H9 (cell line): ENCODE data around the gene PPP1R12B. TPM values are rescaled to one million over a fixed set of nuclear protein-coding genes. Genes with fewer than 3 reads are reported as not detected.
"Not testable (repeated sequence)": the region's sequence is repeated elsewhere in the genome, so short reads cannot be mapped to it uniquely, and the experiment has no call there.

Source experiments
- DNase-seq: peaks from one replicate; pipeline ENCODE4 v3.0.0-alpha.2; 2017
- H2AFZ ChIP-seq: one replicate; pipeline ENCODE4 v1.6.1; 2013; ENCODE audit warnings: mild to moderate bottlenecking, low read length, control low read depth, moderate library complexity
- H2AK5ac ChIP-seq: 2 replicates; pipeline ENCODE4 v1.6.1; 2013; ENCODE audit warnings: low read length, control low read depth, mixed read lengths; ENCODE audit not compliant: insufficient read length
- H2BK120ac ChIP-seq: one replicate; pipeline ENCODE4 v1.6.1; 2013; ENCODE audit warnings: low read depth, mild to moderate bottlenecking, low read length, control low read depth, inconsistent platforms; ENCODE audit not compliant: poor library complexity, severe bottlenecking
- H2BK12ac ChIP-seq: 2 replicates; pipeline ENCODE4 v1.6.1; 2013; ENCODE audit warnings: low read length, control low read depth, mixed read lengths, low read depth; ENCODE audit not compliant: insufficient read length
- H2BK15ac ChIP-seq: 2 replicates; pipeline ENCODE4 v1.6.1; 2013; ENCODE audit warnings: low read depth, low read length, control low read depth
- H2BK20ac ChIP-seq: one replicate; pipeline ENCODE4 v1.6.1; 2013; ENCODE audit warnings: low read depth, mild to moderate bottlenecking, low read length, control low read depth, inconsistent platforms; ENCODE audit not compliant: poor library complexity, severe bottlenecking
- H2BK5ac ChIP-seq: 2 replicates; pipeline ENCODE4 v1.6.1; 2013; ENCODE audit warnings: low read length, control low read depth, mixed read lengths; ENCODE audit not compliant: insufficient read length
- H3K14ac ChIP-seq: 2 replicates; pipeline ENCODE4 v1.6.1; 2013; ENCODE audit warnings: low read length, control low read depth; ENCODE audit not compliant: insufficient read depth
- H3K18ac ChIP-seq: 2 replicates; pipeline ENCODE4 v1.6.1; 2013; ENCODE audit warnings: low read depth, mild to moderate bottlenecking, mixed read lengths, low read length, control low read depth; ENCODE audit not compliant: insufficient read length
- H3K23ac ChIP-seq: 2 replicates; pipeline ENCODE4 v1.6.1; 2013; ENCODE audit warnings: low read length, control low read depth, mixed read lengths, low read depth; ENCODE audit not compliant: insufficient read length
- H3K23me2 ChIP-seq: 2 replicates; pipeline ENCODE4 v1.6.1; 2013; ENCODE audit warnings: low read depth, mild to moderate bottlenecking, mixed read lengths, low read length, control low read depth; ENCODE audit not compliant: insufficient read length, poor library complexity, severe bottlenecking
- H3K27ac ChIP-seq: 2 replicates; pipeline ENCODE4 v1.5.1; 2013; ENCODE audit warnings: low read length, control low read depth, mixed read lengths, low read depth; ENCODE audit not compliant: insufficient read length
- H3K27me3 ChIP-seq: 2 replicates; pipeline ENCODE4 v1.6.1; 2013; ENCODE audit warnings: low read length, control low read depth, inconsistent platforms; ENCODE audit not compliant: insufficient read depth
- H3K4ac ChIP-seq: 2 replicates; pipeline ENCODE4 v1.6.1; 2013; ENCODE audit warnings: low read depth, mild to moderate bottlenecking, control low read depth, inconsistent platforms, low read length, moderate library complexity
- H3K4me1 ChIP-seq: 2 replicates; pipeline ENCODE4 v1.6.1; 2013; ENCODE audit warnings: low read length, control low read depth, inconsistent platforms; ENCODE audit not compliant: insufficient read depth
- H3K4me2 ChIP-seq: 2 replicates; pipeline ENCODE4 v1.6.1; 2013; ENCODE audit warnings: low read length, control low read depth, mixed read lengths; ENCODE audit not compliant: insufficient read length, insufficient read depth
- H3K56ac ChIP-seq: 2 replicates; pipeline ENCODE4 v1.6.1; 2013; ENCODE audit warnings: low read depth, mild to moderate bottlenecking, mixed read lengths, low read length, control low read depth; ENCODE audit not compliant: insufficient read length
- H3K79me1 ChIP-seq: 2 replicates; pipeline ENCODE4 v1.6.1; 2013; ENCODE audit warnings: low read depth, mild to moderate bottlenecking, moderate library complexity, low read length, control low read depth, inconsistent platforms; ENCODE audit not compliant: insufficient read depth, poor library complexity, severe bottlenecking
- H3K79me2 ChIP-seq: 2 replicates; pipeline ENCODE4 v1.6.1; 2013; ENCODE audit warnings: low read length, control low read depth, inconsistent platforms; ENCODE audit not compliant: insufficient read depth
- H3K9ac ChIP-seq: 2 replicates; pipeline ENCODE4 v1.6.1; 2013; ENCODE audit warnings: low read length, control low read depth, mixed read lengths; ENCODE audit not compliant: insufficient read length; ENCODE audit errors: extremely low read depth
- H3K9me3 ChIP-seq: one replicate; pipeline ENCODE4 v1.6.1; 2013; ENCODE audit warnings: low read depth, low read length, inconsistent platforms; ENCODE audit not compliant: control insufficient read depth
- H3T11ph ChIP-seq: one replicate; pipeline ENCODE4 v1.6.1; 2013; ENCODE audit warnings: mild to moderate bottlenecking, low read length, control low read depth, inconsistent platforms
- H4K20me1 ChIP-seq: one replicate; pipeline ENCODE4 v1.6.1; 2013; ENCODE audit not compliant: control insufficient read depth, insufficient read length, insufficient read depth
- H4K5ac ChIP-seq: 2 replicates; pipeline ENCODE4 v1.6.1; 2013; ENCODE audit warnings: low read depth, mild to moderate bottlenecking, mixed read lengths, low read length, control low read depth; ENCODE audit not compliant: insufficient read length
- H4K8ac ChIP-seq: replicated peaks from 2 replicates; pipeline ENCODE4 v1.6.1; 2013; ENCODE audit warnings: low read length, control low read depth, mixed read lengths, low read depth; ENCODE audit not compliant: insufficient read length
- H4K91ac ChIP-seq: 2 replicates; pipeline ENCODE4 v1.6.1; 2013; ENCODE audit warnings: low read depth, mild to moderate bottlenecking, moderate library complexity, mixed read lengths, low read length, control low read depth; ENCODE audit not compliant: insufficient read length
- H3K27ac Mint-ChIP-seq, 3 experiments: 2 replicates in 2 of 3; 3 replicates in 1 of 3; pipeline ENCODE4 v1.8.0; 2020 to 2021; ENCODE audit warnings: mixed read lengths in 3 of 3, mild to moderate bottlenecking in 1 of 3, moderate library complexity in 1 of 3
- H3K27me3 Mint-ChIP-seq: 2 replicates; pipeline ENCODE4 v1.8.0; 2021; ENCODE audit warnings: low read depth, mild to moderate bottlenecking, moderate library complexity, mixed read lengths
- H3K36me3 Mint-ChIP-seq, 3 experiments: 2 replicates in 2 of 3; 3 replicates in 1 of 3; pipeline ENCODE4 v1.8.0; 2020 to 2021; ENCODE audit warnings: low read depth in 3 of 3, mixed read lengths in 3 of 3; ENCODE audit not compliant: insufficient read depth in 1 of 3
- H3K4me1 Mint-ChIP-seq, 2 experiments: 2 replicates each; pipeline ENCODE4 v1.8.0; 2020; ENCODE audit warnings: mixed read lengths in 2 of 2
- H3K4me3 Mint-ChIP-seq, 2 experiments: 2 replicates in 1 of 2; 3 replicates in 1 of 2; pipeline ENCODE4 v1.8.0; 2020 to 2021; ENCODE audit warnings: mild to moderate bottlenecking in 2 of 2, mixed read lengths in 2 of 2, moderate library complexity in 1 of 2
- H3K9me3 Mint-ChIP-seq, 2 experiments: 2 replicates in 1 of 2; 3 replicates in 1 of 2; pipeline ENCODE4 v1.8.0; 2020; ENCODE audit warnings: mild to moderate bottlenecking in 2 of 2, mixed read lengths in 2 of 2, moderate library complexity in 1 of 2
- WGBS: extraction: QIAGEN DNeasy Blood & Tissue Kit; methylation state at CpG from one replicate; pipeline ENCODE4 v1.1.7; 2013; ENCODE audit warnings: missing lambda C conversion rate, low lambda C conversion rate, mixed read lengths; ENCODE audit not compliant: insufficient read length; ENCODE audit errors: extremely low coverage; 5-methylcytosine and 5-hydroxymethylcytosine counted together
- total RNA-seq: library from RNA; stranded (reverse); gene quantifications from 2 replicates; pipeline ENCODE4 v1.2.1, GENCODE V29; 2021

The PPP1R12B gene
- total RNA-seq, 1 experiment from 2014 or later = 12.9 TPM

GRCh38 chr1:202615208-202615500 lies 266.7 kb downstream of the PPP1R12B start:
- not testable (repeated sequence) for H3K4me2 ChIP-seq

More at GRCh38 chr1:202615208-202615500, 266.7 kb downstream of the PPP1R12B start:
- H4K91ac ChIP-seq, H4K20me1 ChIP-seq, H2AK5ac ChIP-seq, H3K36me3 Mint-ChIP-seq, H2BK120ac ChIP-seq, H3K9me3 ChIP-seq, H3K56ac ChIP-seq, H3K9me3 Mint-ChIP-seq, H3K79me2 ChIP-seq, H3K23me2 ChIP-seq, H3K27me3 ChIP-seq, H3K27me3 Mint-ChIP-seq, H3K4me3 Mint-ChIP-seq, H3K18ac ChIP-seq, H3K14ac ChIP-seq, H3K4me1 ChIP-seq, H3K4ac ChIP-seq, H2AFZ ChIP-seq, H3K79me1 ChIP-seq, H3T11ph ChIP-seq, H4K8ac ChIP-seq, H2BK15ac ChIP-seq, H2BK20ac ChIP-seq, DNase-seq, H2BK12ac ChIP-seq, H2BK5ac ChIP-seq, H3K23ac ChIP-seq, H4K5ac ChIP-seq, H3K9ac ChIP-seq, H3K27ac ChIP-seq: not testable (repeated sequence)
- peaks cover 25 to 27% of the 10 kb centered on the region in 2 experiments for H3K4me1 Mint-ChIP-seq
- H3K27ac Mint-ChIP-seq = peak overlapping the region; percentile 60 to 63 (median 62); a peak in 2 of 7 replicates
- WGBS = no CpG with 5 or more reads among the region's 1 CpG
